ENCODE data around the gene PRMT3.
A peak's percentile ranks its signal among the peaks of the same experiment; 100 is the strongest.
"Not testable (repeated sequence)": the region's sequence is repeated elsewhere in the genome, so short reads cannot be mapped to it uniquely, and the experiment has no call there.

PRMT3 gene

DNA sequence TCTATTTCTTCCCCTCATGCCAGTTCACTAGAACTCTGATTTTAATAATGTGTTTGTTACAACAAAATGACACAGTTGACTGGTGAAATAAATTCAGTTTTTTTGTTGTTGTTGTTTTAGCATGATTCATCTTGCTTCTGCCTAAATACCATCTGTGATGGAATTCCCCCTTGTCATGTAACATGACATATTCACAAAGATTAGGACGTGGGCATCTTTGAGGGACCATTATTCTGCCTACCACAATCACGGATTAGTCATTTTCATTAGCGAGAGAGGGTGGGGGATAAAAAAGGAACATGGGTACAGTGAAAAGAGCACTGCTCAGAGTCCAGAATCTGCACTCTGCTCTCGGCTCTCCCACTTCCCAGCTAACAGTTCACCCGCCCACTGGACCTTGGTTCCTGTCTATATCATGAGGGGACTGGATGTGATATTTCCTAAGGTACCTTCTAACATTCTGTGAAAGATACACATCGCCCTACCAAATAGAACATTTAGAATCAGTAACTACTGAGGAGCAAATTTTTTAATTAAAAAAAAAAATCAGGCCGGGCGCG is 12.7 kb upstream of the PRMT3 start:
- peak; percentile 43 for DNase-seq (ENCODE audit: low read depth)

DNA sequence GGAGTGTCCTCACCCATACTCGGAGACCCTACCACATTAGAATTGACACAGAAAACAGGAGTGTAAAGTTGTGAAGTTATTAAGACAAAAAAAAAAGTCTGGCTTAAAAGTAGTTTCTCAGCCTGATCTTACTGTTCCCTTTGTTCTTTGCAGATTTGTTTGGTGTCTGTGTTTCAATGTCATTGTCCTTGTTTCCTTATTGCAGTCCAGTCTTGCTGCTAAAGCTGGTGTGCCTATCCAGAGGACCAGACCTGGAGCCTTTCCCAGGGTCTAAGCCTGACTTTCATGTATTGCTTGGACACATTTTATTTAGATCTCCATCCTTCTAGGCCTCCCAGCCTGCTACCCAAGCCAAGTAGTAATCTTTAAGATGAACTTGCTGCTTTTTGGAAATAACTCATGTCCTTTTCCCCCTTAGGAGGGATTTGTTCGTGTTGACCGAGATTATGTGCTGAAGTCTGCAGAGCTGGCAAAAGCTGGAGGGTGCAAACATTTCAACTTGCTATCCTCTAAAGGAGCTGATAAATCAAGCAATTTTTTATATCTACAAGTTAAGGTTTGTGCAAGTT is 11.3 kb upstream of the PRMT3 start:
- DNase-seq (ENCODE audit: low read depth) = no peak

- not testable (repeated sequence) for DNase-seq (ENCODE audit: low read depth)
Measured at GRCh38 chr11:20385996-20386395, 1.5 kb upstream of the PRMT3 start.

- DNase-seq (ENCODE audit: low read depth) = peak; percentile 9
Measured at GRCh38 chr11:20388096-20389055, 860 bp downstream of the PRMT3 start.

DNA sequence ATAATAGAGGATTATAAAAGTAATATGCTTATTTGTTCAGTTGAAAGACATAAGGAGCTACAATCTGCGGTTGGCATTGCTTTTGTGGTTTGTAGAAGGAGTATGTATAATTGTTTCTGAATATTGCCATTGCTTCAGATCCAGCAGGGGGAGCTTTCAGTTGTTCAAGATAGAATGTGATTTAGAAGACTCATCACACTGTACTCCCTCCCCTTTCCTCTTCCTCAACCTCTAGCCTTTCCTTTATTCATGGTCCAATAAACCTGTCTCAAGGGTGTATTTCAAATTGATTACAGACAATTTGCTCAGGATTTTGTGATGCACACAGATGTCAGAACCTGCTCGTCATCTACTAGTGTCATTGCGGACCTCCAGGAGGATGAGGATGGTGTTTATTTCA is 9.8 kb downstream of the PRMT3 start:
- peak; percentile 69 for DNase-seq (ENCODE audit: low read depth)

GRCh38 chr11:20399498-20399897 is 12.0 kb downstream of the PRMT3 start:
- no peak for DNase-seq (ENCODE audit: low read depth)

DNA sequence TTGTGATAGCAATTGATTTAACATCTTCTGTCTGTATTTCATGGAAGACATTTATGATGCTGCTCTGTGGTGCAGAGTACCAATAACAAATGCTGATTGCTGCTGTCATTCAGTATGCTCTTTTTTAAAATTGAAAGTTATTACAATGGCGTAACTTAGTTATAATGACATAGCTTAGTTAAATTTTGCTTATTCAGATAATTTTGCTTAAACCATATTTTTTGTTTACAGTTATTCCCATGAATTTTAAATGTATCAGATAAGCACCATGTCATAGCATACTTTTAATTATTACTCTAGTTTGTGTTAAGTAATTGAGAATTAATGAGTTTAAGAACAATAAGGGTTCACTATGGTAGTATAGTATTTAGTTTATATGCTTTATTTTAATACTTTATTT is 15.5 kb downstream of the PRMT3 start:
- no peak for DNase-seq (ENCODE audit: low read depth)

DNA sequence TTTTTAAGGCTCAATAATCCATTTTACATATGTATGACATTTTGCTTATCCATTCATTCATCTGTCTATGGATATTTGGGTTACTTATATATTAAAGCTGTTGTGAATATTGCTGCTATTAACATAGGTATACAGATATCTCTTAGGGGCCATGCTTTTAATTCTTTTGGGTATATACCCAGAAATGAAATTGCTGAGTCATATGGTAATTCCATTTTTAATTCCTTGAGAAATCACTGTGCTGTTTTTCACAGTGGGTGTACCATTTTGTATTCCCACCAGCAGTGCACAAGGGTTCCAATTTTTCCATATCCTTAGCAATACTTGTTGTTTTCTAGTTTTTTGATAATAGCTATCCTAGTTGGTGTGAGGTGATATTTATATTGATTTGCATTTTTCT is 19.0 kb downstream of the PRMT3 start:
- DNase-seq (ENCODE audit: low read depth) = peak; percentile 17

GRCh38 chr11:20407344-20407743 is 19.8 kb downstream of the PRMT3 start:
- DNase-seq (ENCODE audit: low read depth) = no peak

- no peak for DNase-seq (ENCODE audit: low read depth)
Measured at GRCh38 chr11:20415432-20415831, 27.9 kb downstream of the PRMT3 start.

- no peak for DNase-seq (ENCODE audit: low read depth)
Measured at GRCh38 chr11:20417771-20418170, 30.3 kb downstream of the PRMT3 start.

- no peak for DNase-seq (ENCODE audit: low read depth)
Measured at GRCh38 chr11:20421946-20422345, 34.4 kb downstream of the PRMT3 start.

DNA sequence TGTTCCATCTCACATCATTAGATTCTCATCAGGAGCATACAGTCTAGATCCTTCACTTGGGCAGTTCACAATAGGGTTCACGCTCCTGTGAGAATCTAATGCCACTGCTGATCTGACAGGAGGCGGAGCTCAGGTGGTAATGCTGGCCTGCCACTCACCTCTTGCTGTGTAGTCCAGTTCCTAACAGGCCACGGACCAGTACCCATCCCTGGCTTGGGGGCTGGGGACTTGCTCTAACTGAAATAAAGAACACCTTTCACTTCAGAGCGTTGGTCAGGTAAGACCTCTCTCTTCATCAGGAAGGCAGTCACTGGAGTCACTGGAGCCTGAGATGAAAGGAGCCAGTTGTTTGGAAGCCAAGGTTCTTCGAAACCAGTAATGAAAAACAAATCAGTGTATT is 41.7 kb downstream of the PRMT3 start:
- no peak for DNase-seq (ENCODE audit: low read depth)

DNA sequence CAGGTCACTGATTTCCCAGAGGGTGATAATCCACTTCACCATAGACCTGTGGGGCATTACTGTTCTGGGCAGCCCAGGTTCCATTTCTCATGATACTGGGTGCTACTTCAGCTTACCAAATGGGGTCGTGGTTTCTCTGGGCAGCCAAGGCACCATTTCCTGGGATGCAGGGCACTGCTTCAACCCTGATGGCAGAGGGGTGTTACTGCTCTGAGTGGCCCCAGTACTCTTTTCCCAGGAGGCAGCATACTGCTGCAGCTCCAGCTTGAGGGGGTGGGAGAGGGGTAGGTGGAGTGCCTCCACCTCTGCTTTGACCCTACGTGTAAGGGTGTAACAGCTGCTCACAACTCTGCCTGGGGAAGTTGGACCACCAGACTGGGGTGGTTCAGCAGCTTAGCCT is 51.1 kb downstream of the PRMT3 start:
- DNase-seq (ENCODE audit: low read depth) = no peak

DNA sequence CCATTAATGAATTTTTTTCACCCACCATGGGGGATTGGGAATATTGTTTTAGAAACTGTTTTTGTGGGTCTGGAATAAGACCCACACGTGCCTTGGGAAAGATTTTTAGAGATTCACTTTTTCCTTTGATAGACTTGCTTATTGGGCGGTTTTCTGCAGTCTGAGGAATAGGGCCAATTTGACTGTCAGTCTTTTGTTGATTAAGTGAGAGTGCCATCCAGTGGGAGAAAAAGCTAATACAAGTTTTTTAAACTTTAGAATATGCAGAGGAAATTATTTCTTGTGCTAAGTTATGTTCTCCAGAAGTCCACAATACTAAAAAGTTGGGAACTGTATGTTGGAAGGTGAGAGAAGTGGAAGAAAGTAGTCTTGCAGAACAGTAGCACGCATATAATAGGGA is 56.1 kb downstream of the PRMT3 start:
- DNase-seq (ENCODE audit: low read depth) = peak; percentile 47

GRCh38 chr11:20444535-20444934 is 57.0 kb downstream of the PRMT3 start:
- no peak for DNase-seq (ENCODE audit: low read depth)

DNA sequence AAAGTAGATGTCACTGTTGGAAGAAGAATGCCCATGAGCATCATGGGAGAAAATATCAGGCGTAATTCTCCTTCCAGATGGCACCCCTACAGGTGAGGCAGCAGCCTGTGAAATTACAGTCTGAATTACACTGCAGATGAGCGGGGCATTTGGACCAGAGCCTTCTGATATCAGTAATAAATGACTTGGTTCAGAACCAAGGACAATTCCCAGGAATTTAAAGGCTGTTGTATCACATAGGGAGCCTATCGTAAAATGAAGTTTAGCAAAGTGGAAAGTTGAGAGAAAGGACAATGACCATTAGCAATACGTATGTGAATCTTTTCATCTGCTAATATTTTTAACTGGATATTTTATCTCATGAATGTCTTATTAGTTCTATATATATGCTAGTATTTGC is 61.3 kb downstream of the PRMT3 start:
- DNase-seq (ENCODE audit: low read depth) = no peak

DNA sequence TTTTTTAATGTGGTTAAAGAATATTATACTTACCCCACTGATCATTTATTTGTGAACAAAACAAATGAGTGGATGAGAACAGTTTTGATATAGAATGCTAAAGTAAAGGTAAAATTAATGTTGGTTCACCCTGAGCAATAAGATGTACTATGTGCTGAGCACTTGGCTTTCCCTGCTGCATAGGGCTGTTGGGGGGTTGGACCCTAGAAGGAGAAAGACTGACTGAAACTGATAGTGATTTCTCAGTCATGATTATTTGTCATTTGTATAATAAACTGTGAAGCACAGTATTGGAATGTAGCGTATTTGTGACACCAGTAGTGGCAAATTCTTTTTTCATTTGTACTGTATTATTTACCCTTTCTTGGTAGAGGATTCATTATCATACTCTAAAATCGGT is 63.3 kb downstream of the PRMT3 start:
- DNase-seq (ENCODE audit: low read depth) = no peak

- DNase-seq (ENCODE audit: low read depth) = peak; percentile 55
Measured at GRCh38 chr11:20451568-20451967, 64.1 kb downstream of the PRMT3 start.

GRCh38 chr11:20452585-20452984 is 65.1 kb downstream of the PRMT3 start:
- no peak for DNase-seq (ENCODE audit: low read depth)

- no peak for DNase-seq (ENCODE audit: low read depth)
Measured at GRCh38 chr11:20453657-20454316, 66.3 kb downstream of the PRMT3 start.

DNA sequence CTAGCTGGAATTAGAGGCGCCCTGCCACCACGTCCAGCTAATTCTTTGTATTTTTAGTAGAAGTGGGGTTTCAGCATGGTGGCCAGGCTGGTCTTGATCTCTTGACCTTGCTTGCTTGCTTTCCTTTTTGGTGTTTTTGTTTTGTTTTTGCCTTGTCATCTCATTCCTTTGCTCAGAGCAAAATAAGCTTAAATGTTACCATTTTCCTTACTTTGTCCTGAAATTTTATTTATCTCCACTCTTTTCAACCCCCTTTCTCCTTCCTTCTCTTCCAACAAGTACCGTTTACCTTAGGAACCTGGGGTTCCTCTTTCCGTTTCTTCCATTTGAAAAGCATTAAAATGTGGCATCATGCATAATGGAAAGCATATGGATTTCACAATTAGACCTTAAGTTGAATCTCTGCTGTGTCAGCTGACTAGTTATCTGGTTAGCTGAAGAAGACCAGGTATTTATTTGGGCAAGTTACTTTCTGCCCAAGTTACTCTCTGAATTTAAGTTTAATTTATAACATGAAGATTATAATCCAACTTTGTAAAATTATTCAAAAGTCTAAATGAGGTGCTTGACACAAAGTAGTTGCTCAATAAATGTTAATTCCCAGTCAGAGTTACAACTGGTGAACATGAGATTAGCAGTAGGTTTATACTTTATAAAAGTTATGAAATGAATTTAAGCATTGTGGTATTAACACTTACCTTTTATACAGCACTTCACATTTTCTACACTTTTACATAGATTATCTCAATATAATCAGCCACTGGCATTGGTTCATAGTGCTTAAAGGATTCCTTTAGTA is 69.7 kb downstream of the PRMT3 start:
- DNase-seq (ENCODE audit: low read depth) = no peak

All from iris pigment epithelial cell (primary cell).